ENCODE data around the gene FGF11. TPM values are rescaled to one million over a fixed set of nuclear protein-coding genes. Genes with fewer than 3 reads are reported as not detected.

The FGF11 gene
- total and polyA plus RNA-seq, 2 of the 4 experiments (the other 2 are of a cell fraction), result 0.18 to 1.1 TPM

DNA sequence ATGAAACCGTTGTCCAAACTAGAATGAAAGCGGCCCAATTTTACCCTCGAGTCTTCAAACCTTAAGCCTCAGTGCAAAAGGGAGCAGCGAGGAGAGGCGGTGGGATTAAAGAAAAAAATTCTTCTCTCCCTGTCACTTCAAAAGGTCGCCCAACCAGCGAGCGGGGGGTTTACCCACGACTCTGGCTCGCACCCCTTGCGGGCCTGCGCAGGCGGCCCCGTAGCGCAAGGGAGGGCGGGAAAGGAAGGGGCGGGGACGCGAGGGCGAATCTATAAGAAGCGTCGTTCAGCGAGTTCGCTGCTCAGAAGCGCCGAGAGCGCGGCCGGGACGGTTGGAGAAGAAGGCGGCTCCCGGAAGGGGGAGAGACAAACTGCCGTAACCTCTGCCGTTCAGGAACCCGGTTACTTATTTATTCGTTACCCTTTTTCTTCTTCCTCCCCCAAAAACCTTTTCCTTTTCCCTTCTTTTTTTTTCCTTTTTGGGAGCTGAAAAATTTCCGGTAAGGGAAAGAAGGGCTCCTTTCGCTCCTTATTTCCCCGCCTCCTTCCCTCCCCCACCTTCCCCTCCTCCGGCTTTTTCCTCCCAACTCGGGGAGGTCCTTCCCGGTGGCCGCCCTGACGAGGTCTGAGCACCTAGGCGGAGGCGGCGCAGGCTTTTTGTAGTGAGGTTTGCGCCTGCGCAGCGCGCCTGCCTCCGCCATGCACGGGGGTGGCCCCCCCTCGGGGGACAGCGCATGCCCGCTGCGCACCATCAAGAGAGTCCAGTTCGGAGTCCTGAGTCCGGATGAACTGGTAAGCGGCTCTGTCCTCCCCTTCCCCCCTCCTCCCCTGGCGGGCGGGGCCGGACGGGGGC lies 45.0 kb downstream of the FGF11 start, which contains the start of gene POLR2A (continued):
- TF ChIP-seq NFE2L2 (IDR thresholded peaks at IDR 0.05; ENCODE audit: low read depth, low read length), result peak; percentile 67; the same call in 1 of the 2 replicates
- peak; percentile 71 for TF ChIP-seq CHD1 (IDR thresholded peaks at IDR 0.05; ENCODE audit: low read depth, low read length)
- TF ChIP-seq POLR2A (IDR thresholded peaks at IDR 0.05; ENCODE audit: low read depth, low read length), result peak; percentile 100
- TF ChIP-seq MAZ (IDR thresholded peaks at IDR 0.05; ENCODE audit: borderline replicate concordance, low read depth, low read length), result peak; percentile 99

- no CpG with 5 or more reads among the region's 19 CpGs for WGBS, 2 experiments (ENCODE audit: extremely low coverage in 2 of 2, insufficient read length in 1 of 2)
- Histone ChIP-seq H3K56ac (ENCODE audit: extremely low read depth, insufficient read depth, low read length) (peak overlapping the region; percentile 72), H2BK5ac (ENCODE audit: low read depth, low read length, poor library complexity, severe bottlenecking) (peak overlapping the region; percentile 67), H2AFZ (replicated peaks; ENCODE audit: low read length, poor library complexity) (peak overlapping the region; percentile 78), H3K9ac (ENCODE audit: low read depth, low read length) (peak overlapping the region; percentile 80), H3K4me1 (ENCODE audit: control insufficient read depth, insufficient read depth, low read length) (peaks cover 14% of the 10 kb centered on the region), H3K27ac (ENCODE audit: insufficient read depth, low read length) (peak overlapping the region; percentile 47), H2BK120ac (ENCODE audit: low read depth, low read length) (no peak overlapping the region), H3K36me3 (ENCODE audit: control insufficient read depth, insufficient read depth, low read length) (peaks cover 3% of the 10 kb centered on the region; the same call in 1 of the 2 replicates), H3K23ac (ENCODE audit: low read depth, low read length) (peak overlapping the region; percentile 98), H3K14ac (replicated peaks; ENCODE audit: low read depth, low read length) (peak overlapping the region; percentile 97), H3K4me2 (ENCODE audit: low read depth, low read length) (peak overlapping the region; percentile 98), H4K5ac (ENCODE audit: low read depth, low read length) (no peak overlapping the region), H2AK5ac (ENCODE audit: low read depth, low read length) (peak overlapping the region; percentile 20), H2AK9ac (replicated peaks; ENCODE audit: low read depth, low read length, poor library complexity) (peak overlapping the region; percentile 75), H4K8ac (ENCODE audit: low read depth in 2 of 2, low read length in 2 of 2) (peak overlapping the region in 1 of 2 experiments; percentile 10; a peak in 1 of 4 replicates), H3K9me1 (ENCODE audit: insufficient read depth, low read length) (peaks cover 6% of the 10 kb centered on the region; the same call in 1 of the 2 replicates), H4K20me1 (ENCODE audit: insufficient read depth, low read length) (peaks cover 48% of the 10 kb centered on the region), H3K79me1 (ENCODE audit: low read depth in 1 of 2, low read length in 2 of 2) (peaks cover 2 to 61% of the 10 kb centered on the region in 2 experiments; a peak in 2 of 4 replicates), H3K27me3 (ENCODE audit: control insufficient read depth, insufficient read depth, low read length) (no peaks in the 10 kb centered on the region), H3K4me3 (ENCODE audit: insufficient read depth, low read depth, low read length) (peak overlapping the region; percentile 55), H4K91ac (ENCODE audit: insufficient read depth, low read depth, low read length) (0 out of 2 replicates have a peak overlapping the region, but pooled peaks have one; percentile 0), H2BK15ac (ENCODE audit: low read depth, low read length) (peak overlapping the region; percentile 7; the same call in 1 of the 3 replicates), H3K18ac (ENCODE audit: low read depth, low read length) (peak overlapping the region; percentile 6; the same call in 1 of the 2 replicates), H3K4ac (ENCODE audit: low read depth, low read length) (peak overlapping the region; percentile 87), H2BK20ac (ENCODE audit: low read depth, low read length) (no peak overlapping the region), H3K9me3 (ENCODE audit: control insufficient read depth, insufficient read depth, low read length) (no peaks in the 10 kb centered on the region)
- DNase-seq (no peak), ATAC-seq (ENCODE audit: low read depth) (no peak)
- in situ Hi-C loops (cut with MboI; ENCODE audit: low sequenced_read_pairs) (no loop called here), intact Hi-C loops (cut with micrococcal nuclease) (loop anchor here (1.0 to 5.0 kb wide), 3 partner anchors 76 to 202 kb away; partner anchors contain the start of genes SENP3, TMEM256, TP53 and WRAP53), dilution Hi-C loops (cut with HindIII; ENCODE audit: low sequenced_read_pairs, unreplicated experiment) (no loop called here)
- CTCF ChIA-PET, result no interaction called here
- BruUV-seq (replicated peaks), result no TSS peak
- POLR2A ChIA-PET (ENCODE audit: unreplicated experiment), result interaction anchor here (0.6 kb wide), 2 partner anchors 9 to 81 kb away, joined by 3 to 5 read pairs; partner anchors contain the start of gene TMEM256
- TF ChIP-seq RAD21 (IDR thresholded peaks at IDR 0.05; ENCODE audit: low read length) (peak; percentile 42), MAZ (IDR thresholded peaks at IDR 0.05; ENCODE audit: borderline replicate concordance, low read depth, low read length) (no peak), FOS (IDR thresholded peaks at IDR 0.05; ENCODE audit: low read depth, low read length) (no peak), MAFK (IDR thresholded peaks at IDR 0.05; ENCODE audit: low read depth, low read length) (no peak), NFE2L2 (IDR thresholded peaks at IDR 0.05; ENCODE audit: low read depth, low read length) (no peak), CHD1 (IDR thresholded peaks at IDR 0.05; ENCODE audit: low read depth, low read length) (no peak; the same call in 1 of the 2 replicates), USF2 (IDR thresholded peaks at IDR 0.05; ENCODE audit: low read depth, low read length) (no peak), CEBPB (IDR thresholded peaks at IDR 0.05; ENCODE audit: low read depth, low read length) (no peak), MXI1 (IDR thresholded peaks at IDR 0.05; ENCODE audit: borderline replicate concordance, low read depth, low read length) (peak; percentile 93)
- TF ChIP-seq, protein P1, sequence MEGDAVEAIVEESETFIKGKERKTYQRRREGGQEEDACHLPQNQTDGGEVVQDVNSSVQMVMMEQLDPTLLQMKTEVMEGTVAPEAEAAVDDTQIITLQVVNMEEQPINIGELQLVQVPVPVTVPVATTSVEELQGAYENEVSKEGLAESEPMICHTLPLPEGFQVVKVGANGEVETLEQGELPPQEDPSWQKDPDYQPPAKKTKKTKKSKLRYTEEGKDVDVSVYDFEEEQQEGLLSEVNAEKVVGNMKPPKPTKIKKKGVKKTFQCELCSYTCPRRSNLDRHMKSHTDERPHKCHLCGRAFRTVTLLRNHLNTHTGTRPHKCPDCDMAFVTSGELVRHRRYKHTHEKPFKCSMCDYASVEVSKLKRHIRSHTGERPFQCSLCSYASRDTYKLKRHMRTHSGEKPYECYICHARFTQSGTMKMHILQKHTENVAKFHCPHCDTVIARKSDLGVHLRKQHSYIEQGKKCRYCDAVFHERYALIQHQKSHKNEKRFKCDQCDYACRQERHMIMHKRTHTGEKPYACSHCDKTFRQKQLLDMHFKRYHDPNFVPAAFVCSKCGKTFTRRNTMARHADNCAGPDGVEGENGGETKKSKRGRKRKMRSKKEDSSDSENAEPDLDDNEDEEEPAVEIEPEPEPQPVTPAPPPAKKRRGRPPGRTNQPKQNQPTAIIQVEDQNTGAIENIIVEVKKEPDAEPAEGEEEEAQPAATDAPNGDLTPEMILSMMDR (conservative IDR thresholded peaks at IDR 0.05; ENCODE audit: low read depth, low read length), result peak; percentile 27; the same call in 1 of the 2 replicates
Observed at GRCh38 chr17:7484919-7485377, 45.6 kb downstream of the FGF11 start.
